Astrocyte (in vitro differentiated cells and primary cell): ENCODE data around the gene SEMA4D. TPM values are rescaled to one million over a fixed set of nuclear protein-coding genes. Genes with fewer than 3 reads are reported as not detected.

Experiments used
- DNase-seq: peaks from one replicate; pipeline ENCODE4 v3.0.0-alpha.2; 2010; ENCODE audit warnings: low read depth
- FAIRE-seq: peaks from 2 replicates; lab custom pipeline; 2011; peaks lifted over from hg19 to GRCh38; lab: Jason Lieb, UNC
- H2AFZ ChIP-seq: 2 replicates; pipeline ENCODE4 v1.6.0; 2012; ENCODE audit warnings: low read depth, low read length, inconsistent platforms
- H3K27ac ChIP-seq: 2 replicates; pipeline ENCODE4 v1.5.1; 2011; ENCODE audit warnings: low read depth, low read length, inconsistent platforms
- H3K27me3 ChIP-seq: 2 replicates; pipeline ENCODE4 v1.6.0; 2011; ENCODE audit warnings: low read length, inconsistent platforms; ENCODE audit not compliant: insufficient read depth
- H3K36me3 ChIP-seq: 2 replicates; pipeline ENCODE4 v1.5.1; 2011; ENCODE audit warnings: low read length, inconsistent platforms; ENCODE audit not compliant: insufficient read depth
- H3K4me1 ChIP-seq: 2 replicates; pipeline ENCODE4 v1.5.1; 2011; ENCODE audit warnings: low read length, inconsistent platforms; ENCODE audit not compliant: insufficient read depth
- H3K4me2 ChIP-seq: 2 replicates; pipeline ENCODE4 v1.6.0; 2012; ENCODE audit warnings: low read length, inconsistent platforms
- H3K4me3 ChIP-seq: 2 replicates; pipeline ENCODE4 v1.5.1; 2011; ENCODE audit warnings: low read depth, mild to moderate bottlenecking, low read length, inconsistent platforms; ENCODE audit not compliant: insufficient read depth
- H3K79me2 ChIP-seq: 2 replicates; pipeline ENCODE4 v1.6.0; 2012; ENCODE audit warnings: mild to moderate bottlenecking, low read length, inconsistent platforms; ENCODE audit not compliant: insufficient read depth
- H3K9ac ChIP-seq: 2 replicates; pipeline ENCODE4 v1.6.0; 2012; ENCODE audit warnings: mild to moderate bottlenecking, low read length, inconsistent platforms
- H3K9me3 ChIP-seq: 2 replicates; pipeline ENCODE4 v1.5.1; 2012; ENCODE audit warnings: low read depth, mild to moderate bottlenecking, low read length, inconsistent platforms; ENCODE audit not compliant: insufficient read depth
- H4K20me1 ChIP-seq: 2 replicates; pipeline ENCODE4 v1.6.0; 2012; ENCODE audit warnings: low read length, inconsistent platforms; ENCODE audit not compliant: insufficient read depth
- H3K27ac Mint-ChIP-seq: one replicate; pipeline ENCODE4 v1.8.0; 2021; ENCODE audit warnings: mild to moderate bottlenecking, mixed read lengths; ENCODE audit not compliant: unreplicated experiment
- H3K27me3 Mint-ChIP-seq: one replicate; pipeline ENCODE4 v1.8.0; 2021; ENCODE audit warnings: low read depth, mixed read lengths; ENCODE audit not compliant: unreplicated experiment
- H3K36me3 Mint-ChIP-seq: one replicate; pipeline ENCODE4 v1.8.0; 2021; ENCODE audit warnings: low read depth, mixed read lengths; ENCODE audit not compliant: unreplicated experiment
- H3K4me1 Mint-ChIP-seq: one replicate; pipeline ENCODE4 v1.8.0; 2021; ENCODE audit warnings: low read depth, mixed read lengths; ENCODE audit not compliant: unreplicated experiment
- H3K4me3 Mint-ChIP-seq: one replicate; pipeline ENCODE4 v1.8.0; 2021; ENCODE audit warnings: mild to moderate bottlenecking, moderate library complexity, mixed read lengths; ENCODE audit not compliant: unreplicated experiment
- H3K9me3 Mint-ChIP-seq: one replicate; pipeline ENCODE4 v1.8.0; 2021; ENCODE audit warnings: mild to moderate bottlenecking, mixed read lengths; ENCODE audit not compliant: unreplicated experiment
- CTCF ChIP-seq: IDR thresholded peaks from 2 replicates; pipeline ENCODE4 v1.5.1; 2011; ENCODE audit warnings: low read depth, mild to moderate bottlenecking, inconsistent platforms, low read length, moderate library complexity; ENCODE audit not compliant: insufficient read depth
- EZH2 ChIP-seq: IDR thresholded peaks from 2 replicates; pipeline ENCODE4 v1.6.1; 2012; ENCODE audit warnings: mild to moderate bottlenecking, low read length, inconsistent platforms; ENCODE audit not compliant: insufficient read depth
- total RNA-seq: library from RNA; stranded (reverse); gene quantifications from 2 replicates; pipeline ENCODE4 v1.2.1, GENCODE V29; 2021

Gene SEMA4D
- total RNA-seq, 1 donor from 2014 or later: 6.2 TPM

GRCh38 chr9:89489548-89490530, 8.1 kb downstream of the SEMA4D start:
- Histone ChIP-seq H4K20me1 (no peaks in the 10 kb centered on the region), H3K4me1 (no peaks in the 10 kb centered on the region), H3K4me3 (no peak overlapping the region), H3K9ac (no peak overlapping the region), H3K27ac (no peak overlapping the region), H3K9me3 (no peaks in the 10 kb centered on the region), H3K27me3 (peaks cover 5% of the 10 kb centered on the region), H3K79me2 (no peaks in the 10 kb centered on the region), H3K4me2 (no peak overlapping the region), H2AFZ (no peak overlapping the region), H3K36me3 (no peaks in the 10 kb centered on the region)
- no peaks in the 10 kb centered on the region for H3K36me3 Mint-ChIP-seq
- H3K27ac Mint-ChIP-seq: no peak overlapping the region
- FAIRE-seq: no peak
- DNase-seq: no peak
- peaks cover 4% of the 10 kb centered on the region for H3K9me3 Mint-ChIP-seq
- no peak for TF ChIP-seq CTCF
- no peak for TF ChIP-seq EZH2
- no peak overlapping the region for H3K4me3 Mint-ChIP-seq
- no peaks in the 10 kb centered on the region for H3K4me1 Mint-ChIP-seq
- H3K27me3 Mint-ChIP-seq: peaks cover 3% of the 10 kb centered on the region

DNA sequence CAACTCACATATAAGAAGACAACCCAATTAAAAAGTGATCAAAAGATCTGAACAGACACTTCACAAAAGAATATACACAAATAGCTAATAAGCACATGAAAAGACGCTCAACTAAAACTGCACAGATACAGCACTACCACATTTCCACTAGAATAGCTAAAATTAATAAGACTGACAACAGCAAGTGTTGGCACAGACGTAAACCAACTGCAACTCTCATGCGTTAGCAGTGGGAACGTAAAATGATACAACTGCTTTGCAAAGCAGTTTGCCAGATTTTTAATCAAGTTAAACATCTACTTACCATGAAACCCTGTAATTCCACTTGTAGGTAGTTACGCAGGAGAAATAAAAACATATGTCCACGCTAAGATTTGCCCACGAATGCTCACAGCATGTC, 9.0 kb downstream of the SEMA4D start:
- no peaks in the 10 kb centered on the region for H3K36me3 ChIP-seq
- no peak overlapping the region for H3K4me2 ChIP-seq
- no peaks in the 10 kb centered on the region for H3K4me1 ChIP-seq
- no peak overlapping the region for H3K27ac ChIP-seq
- Mint-ChIP-seq H3K27ac (no peak overlapping the region), H3K27me3 (no peaks in the 10 kb centered on the region), H3K4me1 (no peaks in the 10 kb centered on the region), H3K4me3 (no peak overlapping the region), H3K9me3 (peaks cover 4% of the 10 kb centered on the region), H3K36me3 (no peaks in the 10 kb centered on the region)
- DNase-seq (no peak), FAIRE-seq (no peak)
- peaks cover 4% of the 10 kb centered on the region for H3K27me3 ChIP-seq
- no peak overlapping the region for H2AFZ ChIP-seq
- H3K79me2 ChIP-seq: no peaks in the 10 kb centered on the region
- TF ChIP-seq EZH2 (no peak), CTCF (no peak)
- H3K4me3 ChIP-seq: no peak overlapping the region
- H3K9me3 ChIP-seq: no peaks in the 10 kb centered on the region
- H3K9ac ChIP-seq: no peak overlapping the region
- H4K20me1 ChIP-seq: no peaks in the 10 kb centered on the region

- Histone ChIP-seq H3K4me2 (no peak overlapping the region), H3K79me2 (no peaks in the 10 kb centered on the region), H4K20me1 (no peaks in the 10 kb centered on the region)
Measured at GRCh38 chr9:89488131-89488530, 9.8 kb downstream of the SEMA4D start.

More at GRCh38 chr9:89488131-89488530, 9.8 kb downstream of the SEMA4D start:
- Mint-ChIP-seq H3K36me3 (no peaks in the 10 kb centered on the region), H3K27me3 (no peaks in the 10 kb centered on the region), H3K27ac (no peak overlapping the region), H3K4me3 (no peak overlapping the region), H3K9me3 (peaks cover 4% of the 10 kb centered on the region), H3K4me1 (no peaks in the 10 kb centered on the region)
- no peak overlapping the region for H2AFZ ChIP-seq
- H3K4me1 ChIP-seq: no peaks in the 10 kb centered on the region
- H3K27me3 ChIP-seq: peaks cover 1% of the 10 kb centered on the region
- DNase-seq (no peak), FAIRE-seq (no peak)
- no peaks in the 10 kb centered on the region for H3K36me3 ChIP-seq
- H3K27ac ChIP-seq: no peak overlapping the region
- H3K4me3 ChIP-seq: no peak overlapping the region
- no peaks in the 10 kb centered on the region for H3K9me3 ChIP-seq
- no peak overlapping the region for H3K9ac ChIP-seq
- TF ChIP-seq EZH2 (no peak), CTCF (no peak)
